CD1c-positive myeloid dendritic cell (primary cell): ENCODE results near the gene SH3YL1.
"Not testable (repeated sequence)": the region's sequence is repeated elsewhere in the genome, so short reads cannot be mapped to it uniquely, and the experiment has no call there.

Source experiments
- DNase-seq: peaks from one replicate; pipeline ENCODE4 v3.0.0-alpha.2; 2016; ENCODE audit errors: extremely low spot score

The SH3YL1 gene

GRCh38 chr2:184695-185094, 79.1 kb downstream of the SH3YL1 start:
- no peak for DNase-seq

- DNase-seq, result no peak
These were observed 81.2 kb downstream of the SH3YL1 start for GRCh38 chr2:182509-183122.

- no peak for DNase-seq
These were observed 83.5 kb downstream of the SH3YL1 start for GRCh38 chr2:180311-180710.

GRCh38 chr2:179886-180285, 83.9 kb downstream of the SH3YL1 start:
- no peak for DNase-seq

- DNase-seq, result no peak
These were observed 86.1 kb downstream of the SH3YL1 start for GRCh38 chr2:177733-178132.

GRCh38 chr2:176917-177316, 86.9 kb downstream of the SH3YL1 start:
- no peak for DNase-seq

GRCh38 chr2:175880-176820, 87.7 kb downstream of the SH3YL1 start:
- no peak for DNase-seq

- DNase-seq, result no peak
These were observed 88.6 kb downstream of the SH3YL1 start for GRCh38 chr2:175161-175786.

GRCh38 chr2:172120-172519, 91.7 kb downstream of the SH3YL1 start:
- DNase-seq, result not testable (repeated sequence)

- DNase-seq, result no peak
These were observed 94.1 kb downstream of the SH3YL1 start for GRCh38 chr2:169741-170140.
